ENCODE results near the gene PCP2. TPM values are rescaled to one million over a fixed set of nuclear protein-coding genes. Genes with fewer than 3 reads are reported as not detected.

PCP2 gene
- total and polyA plus RNA-seq, 2 donors from 2014 or later: 6.1 to 8.9 TPM

GRCh38 chr19:7589822-7590221 is 43.7 kb downstream of the PCP2 start:
- FAIRE-seq (no peak), DNase-seq (no peak)
- intact Hi-C loops (cut with DNase I): no loop called here
- Histone ChIP-seq H3K9ac (ENCODE audit: low read length in 3 of 3) (no peak overlapping the region), H3K27me3 (ENCODE audit: control insufficient read depth, insufficient read depth, low read length) (no peaks in the 10 kb centered on the region), H3K4me3 (ENCODE audit: low read length in 3 of 3) (no peak overlapping the region), H3K36me3 (ENCODE audit: control insufficient read depth in 2 of 3, insufficient read depth in 3 of 3, low read length in 3 of 3) (no peaks in the 10 kb centered on the region), H3K9me3 (ENCODE audit: control insufficient read depth in 2 of 3, insufficient read depth in 1 of 3, low read length in 3 of 3) (no peaks in the 10 kb centered on the region), H3K4me1 (ENCODE audit: control insufficient read depth in 2 of 3, insufficient read depth in 2 of 3, low read depth in 1 of 3, low read length in 3 of 3) (no peaks in the 10 kb centered on the region), H3K27ac (ENCODE audit: low read depth in 2 of 2, low read length in 2 of 2) (no peak overlapping the region)
- TF ChIP-seq, protein P1, sequence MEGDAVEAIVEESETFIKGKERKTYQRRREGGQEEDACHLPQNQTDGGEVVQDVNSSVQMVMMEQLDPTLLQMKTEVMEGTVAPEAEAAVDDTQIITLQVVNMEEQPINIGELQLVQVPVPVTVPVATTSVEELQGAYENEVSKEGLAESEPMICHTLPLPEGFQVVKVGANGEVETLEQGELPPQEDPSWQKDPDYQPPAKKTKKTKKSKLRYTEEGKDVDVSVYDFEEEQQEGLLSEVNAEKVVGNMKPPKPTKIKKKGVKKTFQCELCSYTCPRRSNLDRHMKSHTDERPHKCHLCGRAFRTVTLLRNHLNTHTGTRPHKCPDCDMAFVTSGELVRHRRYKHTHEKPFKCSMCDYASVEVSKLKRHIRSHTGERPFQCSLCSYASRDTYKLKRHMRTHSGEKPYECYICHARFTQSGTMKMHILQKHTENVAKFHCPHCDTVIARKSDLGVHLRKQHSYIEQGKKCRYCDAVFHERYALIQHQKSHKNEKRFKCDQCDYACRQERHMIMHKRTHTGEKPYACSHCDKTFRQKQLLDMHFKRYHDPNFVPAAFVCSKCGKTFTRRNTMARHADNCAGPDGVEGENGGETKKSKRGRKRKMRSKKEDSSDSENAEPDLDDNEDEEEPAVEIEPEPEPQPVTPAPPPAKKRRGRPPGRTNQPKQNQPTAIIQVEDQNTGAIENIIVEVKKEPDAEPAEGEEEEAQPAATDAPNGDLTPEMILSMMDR (IDR thresholded peaks at IDR 0.05; ENCODE audit: borderline replicate concordance, extremely low read depth, insufficient read depth): no peak

DNA sequence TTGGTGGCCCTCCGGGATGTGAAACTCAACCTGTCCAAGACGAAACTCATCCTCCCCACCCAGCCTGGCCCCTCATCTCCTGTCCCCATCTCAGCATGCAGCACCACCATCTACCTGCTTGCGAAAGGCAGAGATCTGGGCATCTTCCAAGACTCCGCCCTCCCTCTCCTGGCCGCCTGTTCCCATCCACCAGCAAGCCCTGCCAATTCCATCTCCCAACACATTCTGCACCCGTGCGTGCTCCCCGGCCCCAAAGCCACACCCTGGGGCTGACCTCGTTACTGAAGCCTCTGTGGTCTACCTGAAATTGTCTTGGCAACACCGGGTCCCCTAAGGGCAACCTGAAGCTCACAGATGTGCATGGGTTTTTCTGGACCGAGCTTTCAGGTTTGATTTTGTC is 51.1 kb downstream of the PCP2 start:
- Histone ChIP-seq H3K4me1 (ENCODE audit: control insufficient read depth in 2 of 3, insufficient read depth in 2 of 3, low read depth in 1 of 3, low read length in 3 of 3) (no peaks in the 10 kb centered on the region), H3K9ac (ENCODE audit: low read length in 3 of 3) (no peak overlapping the region), H3K36me3 (ENCODE audit: control insufficient read depth in 2 of 3, insufficient read depth in 3 of 3, low read length in 3 of 3) (no peaks in the 10 kb centered on the region), H3K9me3 (ENCODE audit: control insufficient read depth in 2 of 3, insufficient read depth in 1 of 3, low read length in 3 of 3) (no peaks in the 10 kb centered on the region), H3K27ac (ENCODE audit: low read depth in 2 of 2, low read length in 2 of 2) (no peak overlapping the region), H3K27me3 (ENCODE audit: control insufficient read depth, insufficient read depth, low read length) (no peaks in the 10 kb centered on the region), H3K4me3 (ENCODE audit: low read length in 3 of 3) (no peak overlapping the region)
- no peak for FAIRE-seq
- no peak for DNase-seq
- intact Hi-C loops (cut with DNase I): no loop called here
- TF ChIP-seq, protein P1 (IDR thresholded peaks at IDR 0.05; ENCODE audit: borderline replicate concordance, extremely low read depth, insufficient read depth): no peak

Small RNAs within 50 kb of the gene (microRNA-seq; reads per million reads assigned to microRNA genes)
- gene MIR6792: not detected

Other genes starting within 250 kb of the PCP2 start
- 7.8 TPM for gene PEX11G, start 144.7 kb downstream of the PCP2 start, total RNA-seq
- 20.8 TPM for gene PEX11G, start 144.7 kb downstream of the PCP2 start, polyA plus RNA-seq (ENCODE audit: insufficient read depth, low read depth, low replicate concordance)
- 39.1 TPM for gene ZNF358, start 117.6 kb downstream of the PCP2 start, total RNA-seq
- gene ZNF358, start 117.6 kb downstream of the PCP2 start, polyA plus RNA-seq (ENCODE audit: insufficient read depth, low read depth, low replicate concordance): 79.1 TPM
- 24.0 TPM for gene MCOLN1, start 111.1 kb downstream of the PCP2 start, total RNA-seq
- gene MCOLN1, start 111.1 kb downstream of the PCP2 start, polyA plus RNA-seq (ENCODE audit: insufficient read depth, low read depth, low replicate concordance): 25.7 TPM
- 101 TPM for gene PNPLA6, start 98.0 kb downstream of the PCP2 start, total RNA-seq
- gene PNPLA6, start 98.0 kb downstream of the PCP2 start, polyA plus RNA-seq (ENCODE audit: insufficient read depth, low read depth, low replicate concordance): 80.9 TPM
- gene CAMSAP3, start 37.9 kb downstream of the PCP2 start, total RNA-seq: 18.5 TPM
- gene CAMSAP3, start 37.9 kb downstream of the PCP2 start, polyA plus RNA-seq (ENCODE audit: insufficient read depth, low read depth, low replicate concordance): 19.3 TPM
- gene XAB2, start 4.2 kb downstream of the PCP2 start, total RNA-seq: 44.4 TPM
- 34.2 TPM for gene XAB2, start 4.2 kb downstream of the PCP2 start, polyA plus RNA-seq (ENCODE audit: insufficient read depth, low read depth, low replicate concordance)
- gene PET100, start 3.9 kb downstream of the PCP2 start, total RNA-seq: 112 TPM
- gene PET100, start 3.9 kb downstream of the PCP2 start, polyA plus RNA-seq (ENCODE audit: insufficient read depth, low read depth, low replicate concordance): 181 TPM
- 136 TPM for gene STXBP2, start 3.4 kb upstream of the PCP2 start, total RNA-seq
- 74.8 TPM for gene STXBP2, start 3.4 kb upstream of the PCP2 start, polyA plus RNA-seq (ENCODE audit: insufficient read depth, low read depth, low replicate concordance)
- 1.1 TPM for gene RETN, start 35.3 kb upstream of the PCP2 start, total RNA-seq
- gene RETN, start 35.3 kb upstream of the PCP2 start, polyA plus RNA-seq (ENCODE audit: insufficient read depth, low read depth, low replicate concordance): not detected
- 0.38 TPM for gene MCEMP1, start 43.4 kb upstream of the PCP2 start, total RNA-seq
- 0.28 TPM for gene MCEMP1, start 43.4 kb upstream of the PCP2 start, polyA plus RNA-seq (ENCODE audit: insufficient read depth, low read depth, low replicate concordance)
- 82.6 TPM for gene TRAPPC5, start 47.1 kb upstream of the PCP2 start, total RNA-seq
- gene TRAPPC5, start 47.1 kb upstream of the PCP2 start, polyA plus RNA-seq (ENCODE audit: insufficient read depth, low read depth, low replicate concordance): 222 TPM
- 1.0 TPM for gene FCER2, start 68.4 kb upstream of the PCP2 start, total RNA-seq
- not detected for gene FCER2, start 68.4 kb upstream of the PCP2 start, polyA plus RNA-seq (ENCODE audit: insufficient read depth, low read depth, low replicate concordance)
- 0.72 TPM for gene CLEC4G, start 98.4 kb upstream of the PCP2 start, total RNA-seq
- 1.1 TPM for gene CLEC4G, start 98.4 kb upstream of the PCP2 start, polyA plus RNA-seq (ENCODE audit: insufficient read depth, low read depth, low replicate concordance)
- 11.7 TPM for gene CD209, start 113.8 kb upstream of the PCP2 start, total RNA-seq
- 1.2 TPM for gene CD209, start 113.8 kb upstream of the PCP2 start, polyA plus RNA-seq (ENCODE audit: insufficient read depth, low read depth, low replicate concordance)
- gene CLEC4M, start 129.5 kb upstream of the PCP2 start, total RNA-seq: 0.54 TPM
- gene CLEC4M, start 129.5 kb upstream of the PCP2 start, polyA plus RNA-seq (ENCODE audit: insufficient read depth, low read depth, low replicate concordance): not detected
- 15.9 TPM for gene EVI5L, start 196.5 kb upstream of the PCP2 start, total RNA-seq
- gene EVI5L, start 196.5 kb upstream of the PCP2 start, polyA plus RNA-seq (ENCODE audit: insufficient read depth, low read depth, low replicate concordance): 14.5 TPM
- gene PRR36, start 240.7 kb upstream of the PCP2 start, total RNA-seq: 4.2 TPM
- 1.1 TPM for gene PRR36, start 240.7 kb upstream of the PCP2 start, polyA plus RNA-seq (ENCODE audit: insufficient read depth, low read depth, low replicate concordance)